Measurements from ENCODE around the gene TTC4.

The TTC4 gene, protein sequence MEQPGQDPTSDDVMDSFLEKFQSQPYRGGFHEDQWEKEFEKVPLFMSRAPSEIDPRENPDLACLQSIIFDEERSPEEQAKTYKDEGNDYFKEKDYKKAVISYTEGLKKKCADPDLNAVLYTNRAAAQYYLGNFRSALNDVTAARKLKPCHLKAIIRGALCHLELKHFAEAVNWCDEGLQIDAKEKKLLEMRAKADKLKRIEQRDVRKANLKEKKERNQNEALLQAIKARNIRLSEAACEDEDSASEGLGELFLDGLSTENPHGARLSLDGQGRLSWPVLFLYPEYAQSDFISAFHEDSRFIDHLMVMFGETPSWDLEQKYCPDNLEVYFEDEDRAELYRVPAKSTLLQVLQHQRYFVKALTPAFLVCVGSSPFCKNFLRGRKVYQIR

DNA sequence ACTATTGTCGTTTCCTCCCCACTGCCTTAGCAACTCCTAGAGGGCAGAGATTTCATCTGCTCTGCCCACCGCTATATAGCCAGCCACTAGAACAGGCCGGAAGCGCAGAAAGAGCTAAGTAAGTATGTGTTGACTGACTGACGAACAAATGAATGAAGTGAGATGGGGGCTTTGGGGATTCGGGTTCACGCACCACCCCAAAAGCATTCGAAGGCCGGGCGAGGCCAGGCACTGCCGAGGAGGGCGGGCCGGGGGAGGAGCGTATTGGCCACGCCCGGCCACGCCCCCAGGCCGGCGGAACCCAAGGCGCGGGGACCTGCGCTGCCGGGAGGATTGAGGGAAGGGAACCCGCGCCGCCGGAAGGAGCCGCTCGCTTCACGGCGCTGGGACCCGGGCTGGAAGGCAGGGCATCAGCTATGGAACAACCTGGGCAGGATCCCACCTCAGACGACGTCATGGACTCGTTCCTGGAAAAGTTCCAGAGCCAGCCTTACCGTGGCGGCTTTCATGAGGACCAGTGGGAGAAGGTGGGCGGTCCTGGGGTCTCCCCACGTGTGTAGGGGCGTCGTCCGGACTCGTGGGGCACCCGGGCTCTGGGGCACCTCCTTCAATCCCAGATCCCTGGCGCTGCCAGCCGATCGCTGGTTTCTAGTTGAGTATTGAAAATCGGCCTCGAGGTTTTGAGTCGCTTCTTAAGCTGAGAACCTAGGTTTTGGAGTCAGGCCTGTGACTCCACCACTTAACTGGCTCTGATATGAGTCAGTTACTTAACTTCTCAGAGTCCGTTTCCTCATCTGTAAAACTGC, at the start of gene TTC4:
Gene TTC4 (plus strand): TSS at position 369 of the 806 bp plus-strand sequence. CDS start 48 bp downstream, at position 417.
- peak; percentile 60 to 80 (median 75) for DNase-seq (ENCODE audit: low read depth in 3 of 3)

DNA sequence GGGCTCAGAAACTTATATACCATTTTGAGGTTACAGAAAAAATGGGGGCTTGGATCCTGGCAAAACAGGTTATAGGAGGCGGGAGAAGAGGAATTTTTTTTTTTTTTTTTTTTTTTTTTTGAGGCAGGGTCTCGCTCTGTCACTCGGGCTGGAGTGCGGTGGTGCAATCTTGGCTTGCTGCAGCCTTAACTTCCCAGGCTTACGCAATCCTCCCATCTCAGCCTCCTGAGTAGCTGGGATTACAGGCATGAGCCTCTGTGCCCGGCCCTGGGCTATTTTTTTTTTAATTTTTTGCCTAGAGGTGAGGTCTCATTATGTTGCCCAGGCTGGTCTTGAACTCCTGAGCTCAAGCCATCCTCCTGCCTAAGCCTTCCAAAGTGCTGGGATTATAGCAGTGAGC, 49.3 kb upstream of the TTC4 start:
- DNase-seq (ENCODE audit: low read depth in 3 of 3): no peak

DNA sequence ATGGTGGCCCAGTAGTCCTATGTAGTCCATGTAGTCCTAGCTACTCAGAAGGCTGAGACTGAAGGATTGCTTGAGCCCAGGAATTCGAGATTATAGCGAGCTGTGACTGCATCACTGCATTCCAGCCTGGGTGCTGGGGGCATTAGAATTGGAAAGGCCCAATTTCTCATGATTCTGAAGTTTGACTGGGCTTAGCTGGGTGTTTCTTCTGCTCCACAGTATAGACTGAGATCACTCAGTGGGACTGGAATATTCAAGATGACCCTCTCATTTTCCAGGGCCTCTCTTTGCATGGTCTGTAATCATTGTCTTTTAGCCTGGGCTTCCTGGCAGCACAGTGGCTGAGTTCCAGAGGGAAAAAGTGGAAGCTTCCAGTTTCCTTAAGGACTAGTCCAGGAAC, 47.9 kb upstream of the TTC4 start:
- DNase-seq (ENCODE audit: low read depth in 3 of 3): no peak

DNA sequence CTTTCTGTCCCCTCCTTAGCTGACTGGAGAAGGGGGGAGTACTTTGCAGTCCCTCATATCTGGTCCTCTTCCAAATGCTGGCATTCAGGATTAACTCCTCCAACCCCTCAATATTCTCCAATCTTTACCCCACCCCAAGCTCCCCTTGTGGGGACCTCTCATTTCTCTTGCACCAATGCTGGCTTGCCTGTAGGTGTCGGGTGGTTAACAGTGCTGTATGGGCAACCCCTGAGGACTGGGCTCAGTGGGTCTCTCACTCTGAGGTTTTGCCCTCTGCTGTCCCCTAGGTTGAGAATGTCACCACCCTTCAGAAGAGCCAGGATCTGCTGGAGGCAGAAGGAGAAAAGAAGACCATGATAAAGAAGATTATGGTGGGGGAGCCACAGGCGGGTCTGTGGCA, 47.1 kb upstream of the TTC4 start:
- DNase-seq (ENCODE audit: low read depth in 3 of 3): no peak

DNA sequence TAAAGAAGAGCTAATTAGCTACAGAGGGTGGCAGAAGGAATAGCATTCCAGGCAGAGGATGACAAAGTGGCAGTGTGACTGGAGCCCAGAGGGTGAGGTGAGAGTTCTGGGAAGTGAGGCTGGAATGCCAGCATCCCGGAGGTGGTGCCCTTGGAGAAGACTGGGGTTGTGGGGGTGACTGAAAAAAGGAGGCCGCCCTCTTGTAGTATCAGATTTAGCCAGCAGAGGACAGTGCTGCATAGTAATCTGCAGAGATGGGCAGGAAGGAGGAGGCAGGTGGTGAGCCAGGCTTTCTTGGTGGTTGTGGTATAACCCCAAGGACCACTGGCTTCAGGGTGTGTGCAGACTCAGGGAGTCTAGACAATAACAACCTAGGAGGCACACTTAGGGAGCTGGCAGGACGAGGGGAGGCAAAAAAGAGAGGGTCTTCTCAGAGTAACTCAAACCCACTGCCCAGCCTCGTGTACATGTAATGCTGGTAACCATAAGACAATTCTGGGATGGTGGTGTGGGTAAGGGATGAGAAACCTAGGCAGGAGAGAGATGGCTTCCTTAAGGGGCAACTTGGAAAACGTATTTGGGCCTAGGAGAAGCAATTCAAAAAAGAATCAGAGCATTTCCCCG, 43.6 kb upstream of the TTC4 start:
- DNase-seq (ENCODE audit: low read depth in 3 of 3): peak; percentile 31 to 64 (median 61)

DNA sequence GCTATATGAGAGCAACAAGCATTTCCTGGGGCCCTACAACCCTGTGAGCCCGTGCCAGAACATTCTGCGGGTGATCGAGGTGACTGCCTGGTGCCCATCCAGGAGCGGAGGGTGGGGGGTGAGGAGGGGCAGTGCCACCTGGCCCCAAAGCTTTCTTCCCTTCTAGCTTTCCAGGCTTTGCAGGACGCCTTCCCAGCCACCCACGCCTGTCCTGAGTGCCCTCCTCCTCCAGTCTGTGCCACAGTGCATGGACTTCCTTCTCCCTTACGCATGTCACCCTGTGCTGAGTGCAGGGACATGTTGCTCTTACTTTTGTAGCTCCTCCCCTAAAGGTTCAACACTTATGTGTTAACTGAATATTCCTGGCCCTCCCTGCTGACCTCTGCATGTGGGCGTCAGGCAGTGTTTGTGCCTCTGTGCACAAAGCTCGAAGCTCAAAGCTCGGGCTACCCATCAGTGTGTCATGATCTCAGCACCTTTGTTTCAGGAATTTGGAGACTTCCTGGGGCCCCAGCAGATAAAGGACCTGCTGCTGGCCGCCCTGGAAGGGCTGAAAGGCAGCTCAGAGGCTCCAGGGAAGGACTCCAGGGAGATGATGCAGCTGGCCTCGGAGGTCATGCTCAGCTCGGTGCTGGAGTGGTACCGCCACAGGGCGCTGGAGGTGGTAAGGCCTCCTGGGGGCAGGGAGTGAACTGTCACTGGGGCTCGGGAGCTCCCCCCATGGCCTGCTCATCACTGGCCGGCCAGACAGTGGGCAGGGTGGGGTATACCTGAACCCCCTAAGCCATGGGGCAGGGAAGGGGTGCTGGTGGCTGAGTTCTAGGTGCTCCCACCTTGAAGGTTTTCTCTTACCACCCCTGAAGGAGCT, 36.7 kb upstream of the TTC4 start:
- DNase-seq (ENCODE audit: low read depth in 3 of 3): no peak

DNA sequence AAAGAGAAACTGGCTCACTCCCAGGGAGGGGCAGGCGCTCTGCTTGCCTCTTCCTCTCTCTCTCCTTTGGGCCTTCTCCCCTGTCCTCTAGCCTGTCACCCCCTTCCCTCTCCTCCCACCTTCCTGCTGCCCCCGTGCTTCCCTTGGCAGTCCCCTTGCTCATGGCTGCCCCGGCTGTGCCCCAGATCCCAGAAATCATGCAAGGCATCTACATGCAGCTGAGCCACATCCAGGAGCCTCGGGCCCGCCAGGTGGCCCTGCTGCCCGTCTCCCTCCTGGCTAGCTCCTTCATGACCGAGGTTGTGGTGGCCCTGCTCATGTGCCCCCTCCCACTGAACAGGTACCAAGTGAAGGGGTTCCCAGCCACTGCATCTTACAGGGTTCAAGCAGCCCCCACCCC, 36.0 kb upstream of the TTC4 start:
- DNase-seq (ENCODE audit: low read depth in 3 of 3): no peak

DNA sequence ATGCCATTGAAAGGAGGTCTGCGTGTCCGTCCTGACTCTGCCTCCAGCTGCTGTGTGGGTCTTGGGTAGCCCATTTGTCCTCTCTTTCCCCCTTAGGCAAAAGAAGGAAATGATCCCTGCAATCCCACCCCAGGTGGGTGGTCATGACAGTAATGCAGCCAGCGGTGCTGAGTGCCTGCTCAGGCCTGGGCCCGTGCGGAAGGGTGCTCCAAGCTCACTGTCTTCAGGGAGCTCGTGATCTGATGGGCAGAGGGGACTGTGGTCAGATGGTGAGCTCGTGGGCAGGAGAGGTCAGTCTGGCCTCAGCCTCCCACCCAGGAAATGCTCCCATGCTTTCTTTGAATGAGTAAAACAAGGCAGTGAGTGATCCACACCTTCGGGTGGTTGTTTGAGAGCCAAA, 35.3 kb upstream of the TTC4 start:
- no peak for DNase-seq (ENCODE audit: low read depth in 3 of 3)

DNA sequence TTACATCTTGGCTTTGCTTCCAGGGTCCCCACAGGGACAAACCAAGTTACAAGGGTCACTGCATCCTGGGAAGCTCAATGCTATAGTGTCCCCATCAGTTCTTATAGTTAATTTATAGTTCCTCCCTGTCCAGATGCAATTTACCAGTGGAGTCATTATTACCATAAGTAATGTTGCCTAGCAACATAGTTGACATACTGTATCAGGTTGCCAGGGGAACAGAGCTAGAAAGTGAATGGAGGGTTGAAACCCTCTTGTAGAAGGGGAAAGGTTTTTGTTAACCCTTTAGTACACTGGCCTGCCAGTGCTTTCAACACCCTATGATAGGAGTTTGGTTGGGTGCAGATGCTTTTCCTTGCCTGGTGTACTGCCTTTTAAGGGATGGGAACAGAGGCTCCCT, 34.3 kb upstream of the TTC4 start:
- DNase-seq (ENCODE audit: low read depth in 3 of 3): no peak

DNA sequence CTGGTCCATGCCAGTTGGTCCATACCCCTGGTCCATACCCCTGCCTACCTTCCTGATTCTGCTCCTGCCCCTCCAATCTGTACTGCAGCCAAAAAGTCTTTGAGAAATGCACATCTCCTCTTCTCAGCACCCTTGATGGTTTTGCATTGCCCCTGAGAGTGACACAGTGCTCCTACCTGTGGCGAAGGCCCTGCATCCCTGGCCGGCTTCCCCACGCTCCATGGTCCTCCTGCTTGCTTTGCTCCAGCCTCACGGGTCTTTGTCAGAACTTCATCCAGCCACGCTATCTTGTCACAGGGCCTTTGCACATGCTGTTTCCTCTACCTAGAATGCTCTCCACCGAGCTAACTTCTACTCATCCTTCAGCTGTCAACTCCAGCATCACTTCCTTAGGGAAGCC, 32.2 kb upstream of the TTC4 start:
- no peak for DNase-seq (ENCODE audit: low read depth in 3 of 3)

DNA sequence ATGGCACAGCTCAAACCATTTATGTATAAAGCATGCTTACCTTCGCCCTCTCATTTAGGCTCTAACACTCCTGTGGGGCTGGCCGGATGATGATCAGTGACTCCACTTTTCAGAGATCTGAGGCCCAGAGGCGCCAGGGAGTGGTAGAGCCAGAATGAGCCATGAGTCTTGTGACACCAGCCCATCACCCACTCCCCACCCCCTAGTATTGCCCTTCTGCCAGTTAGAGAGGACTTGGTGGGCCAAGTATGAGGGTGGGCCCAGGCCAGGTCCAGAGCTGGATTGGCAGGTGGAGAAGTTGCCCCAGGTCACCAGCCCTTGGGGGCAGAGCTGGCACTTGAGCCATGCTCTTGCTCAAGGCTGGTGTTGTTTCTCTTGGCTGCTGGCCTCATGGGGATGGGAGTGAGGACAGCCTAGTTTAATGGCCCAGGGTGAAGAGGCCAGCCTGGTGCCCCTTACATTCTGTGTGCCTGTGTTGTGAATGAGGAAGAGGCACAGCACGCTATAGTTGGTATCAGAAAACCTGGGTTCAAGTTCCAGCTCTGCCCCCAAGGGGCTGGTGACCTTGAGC, 30.2 kb upstream of the TTC4 start:
- DNase-seq (ENCODE audit: low read depth in 3 of 3): no peak

DNA sequence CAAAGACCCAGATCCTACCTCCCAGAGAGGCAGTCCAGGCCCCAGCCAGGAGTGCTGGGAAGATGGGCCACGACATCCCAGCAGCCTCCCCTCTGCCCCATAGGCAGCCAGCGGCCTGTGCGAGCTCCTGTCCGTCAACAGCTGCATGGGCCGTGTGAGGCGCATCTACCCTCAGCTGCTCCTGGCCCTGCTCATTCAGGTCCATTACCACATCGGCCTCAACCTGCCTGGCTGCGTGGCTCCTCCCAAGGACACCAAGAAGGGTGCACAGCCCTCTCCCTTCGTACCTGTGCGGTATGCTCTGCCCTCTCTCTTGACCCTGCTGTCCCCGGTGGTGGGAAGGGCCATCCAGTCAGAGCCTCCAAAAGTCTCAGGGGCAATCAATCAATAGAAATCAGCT, 29.5 kb upstream of the TTC4 start:
- DNase-seq (ENCODE audit: low read depth in 3 of 3): no peak

DNA sequence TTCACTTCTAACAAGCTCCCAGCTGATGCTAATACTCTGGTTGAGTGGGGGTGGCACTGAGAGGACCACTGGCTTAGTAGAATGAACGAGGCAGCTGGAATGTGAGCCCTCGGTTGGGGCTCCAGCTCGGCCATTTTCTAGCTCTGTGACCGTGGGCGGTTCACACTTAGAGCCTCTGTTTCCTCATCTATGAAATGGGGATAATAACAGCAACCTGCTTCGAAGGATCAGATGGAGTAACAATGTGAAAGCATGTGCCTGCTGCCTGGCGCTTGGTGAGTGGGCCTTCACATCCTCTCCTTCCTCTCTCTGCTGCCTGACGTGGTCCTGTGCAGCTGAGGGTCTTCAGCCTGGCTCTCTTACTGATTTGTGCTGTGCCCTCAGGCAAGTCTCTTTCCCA, 20.9 kb upstream of the TTC4 start:
- DNase-seq (ENCODE audit: low read depth in 3 of 3): no peak

DNA sequence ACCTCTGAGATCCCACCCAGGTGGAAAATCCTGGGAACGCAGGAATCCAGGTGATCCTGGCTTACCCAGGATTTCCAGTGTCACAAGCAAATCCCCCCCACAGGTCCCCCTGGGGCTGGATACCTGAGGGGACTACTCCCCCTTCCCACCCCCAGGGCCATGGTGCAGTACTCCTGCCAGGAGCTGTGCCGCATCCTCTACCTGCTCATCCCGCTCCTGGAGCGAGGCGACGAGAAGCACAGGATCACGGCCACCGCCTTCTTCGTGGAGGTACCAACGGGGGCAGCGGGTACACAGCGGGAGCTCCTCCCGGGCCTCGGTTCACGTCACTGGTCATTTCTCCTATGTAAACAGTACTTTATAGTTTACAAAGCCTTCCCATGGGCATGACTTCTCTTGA, 20.4 kb upstream of the TTC4 start:
- no peak for DNase-seq (ENCODE audit: low read depth in 3 of 3)

DNA sequence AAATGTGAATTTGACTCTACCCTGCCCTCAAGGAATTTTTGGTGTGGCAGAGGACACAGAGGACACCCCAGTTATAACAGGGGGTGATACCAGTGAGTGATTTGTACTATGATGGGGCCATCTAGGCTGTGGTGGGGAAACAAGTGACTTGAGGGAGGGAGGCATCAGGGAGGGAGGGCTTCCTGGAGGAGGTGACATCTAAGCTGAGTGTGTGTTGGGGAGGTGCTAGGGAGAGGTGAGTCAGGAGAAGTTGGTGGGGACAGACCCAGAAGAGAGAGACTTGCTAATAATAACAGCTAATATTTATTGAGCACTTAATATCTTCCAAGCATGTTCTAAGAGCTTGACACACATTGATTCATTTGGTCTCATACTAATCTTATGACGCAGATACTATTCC, 19.9 kb upstream of the TTC4 start:
- DNase-seq (ENCODE audit: low read depth in 3 of 3): no peak

DNA sequence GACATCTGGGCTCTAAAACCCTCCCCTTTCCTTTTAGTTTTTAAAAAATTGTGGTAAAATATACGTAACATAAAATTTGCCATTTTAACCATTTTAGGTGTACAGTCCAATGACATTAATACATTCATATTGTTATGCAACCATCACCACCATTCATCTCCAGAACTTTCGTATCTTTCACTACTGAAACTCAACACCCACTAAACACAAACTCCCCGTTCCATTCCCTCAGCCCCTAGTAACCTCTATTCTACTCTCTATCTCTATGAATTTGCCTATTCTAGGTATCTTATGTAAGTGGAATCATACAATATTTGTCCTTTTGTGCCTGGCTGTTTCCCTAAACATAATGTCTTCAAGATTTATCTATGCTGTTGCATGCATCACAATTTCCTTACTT, 19.4 kb upstream of the TTC4 start:
- DNase-seq (ENCODE audit: low read depth in 3 of 3): no peak

DNA sequence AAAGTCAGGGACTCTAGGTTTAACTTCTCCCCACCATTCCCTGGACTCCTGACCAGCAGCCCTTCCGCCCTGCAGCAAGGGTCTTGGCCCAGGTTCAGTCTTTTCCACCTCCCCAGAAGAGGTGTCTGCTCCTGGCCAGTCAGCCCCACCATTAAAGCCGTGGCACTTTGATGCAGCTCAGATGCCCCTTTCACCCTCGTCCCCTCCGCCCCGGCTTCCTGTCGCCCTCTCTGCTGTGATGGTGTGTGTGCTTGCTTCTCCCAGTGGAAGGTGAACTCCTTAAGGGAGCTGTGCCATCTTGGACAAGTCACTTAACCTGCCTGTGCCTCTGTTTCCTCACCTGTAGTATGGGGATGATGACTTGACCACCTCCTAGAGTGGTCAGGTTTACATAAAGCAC, 17.8 kb upstream of the TTC4 start:
- DNase-seq (ENCODE audit: low read depth in 3 of 3): no peak

DNA sequence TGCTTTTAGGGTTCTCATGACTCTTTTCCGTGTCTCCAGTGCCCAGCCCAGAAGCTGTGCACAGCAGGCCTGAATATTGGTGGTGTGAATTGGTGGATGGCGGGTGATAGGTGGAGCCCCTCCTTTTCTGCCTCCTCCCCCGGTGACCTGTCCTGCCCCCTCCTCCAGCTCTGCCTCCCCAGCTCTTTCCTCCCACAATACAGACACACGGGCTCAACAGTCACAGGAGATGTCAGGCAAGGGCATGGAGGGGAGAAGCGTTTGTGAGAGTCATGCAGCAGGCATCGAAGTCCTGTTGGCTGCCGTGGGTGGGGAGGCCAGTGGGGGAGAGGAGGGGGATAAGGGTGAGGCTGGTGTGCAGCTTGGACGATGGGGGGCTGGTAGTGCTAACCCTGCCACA, 17.3 kb upstream of the TTC4 start:
- no peak for DNase-seq (ENCODE audit: low read depth in 3 of 3)

DNA sequence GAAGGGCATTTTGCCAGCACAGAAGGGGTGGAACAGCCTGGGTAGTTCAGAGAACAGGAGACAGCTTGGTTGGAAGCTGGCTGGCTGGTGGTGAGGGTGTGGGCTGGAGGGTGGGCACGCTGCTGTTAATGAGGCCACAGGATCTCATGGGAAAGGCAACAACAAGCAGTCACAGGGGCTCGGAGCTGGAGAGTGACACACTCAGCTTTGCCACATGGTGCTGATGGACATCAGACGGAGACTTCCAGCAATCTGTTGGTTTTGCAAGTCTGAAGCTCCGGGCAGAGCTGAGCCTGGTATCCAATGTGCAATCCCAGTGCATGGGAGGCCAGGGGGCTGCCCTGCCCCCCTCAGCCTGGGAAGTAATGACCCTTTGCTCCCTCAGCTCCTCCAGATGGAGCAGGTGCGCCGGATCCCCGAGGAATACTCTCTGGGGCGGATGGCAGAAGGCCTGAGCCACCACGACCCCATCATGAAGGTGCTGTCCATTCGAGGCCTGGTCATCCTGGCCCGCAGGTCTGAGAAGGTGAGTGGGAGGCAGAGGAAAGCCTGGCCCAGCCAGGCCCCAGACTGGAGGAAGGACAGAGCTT, 15.6 kb upstream of the TTC4 start:
- DNase-seq (ENCODE audit: low read depth in 3 of 3): no peak

DNA sequence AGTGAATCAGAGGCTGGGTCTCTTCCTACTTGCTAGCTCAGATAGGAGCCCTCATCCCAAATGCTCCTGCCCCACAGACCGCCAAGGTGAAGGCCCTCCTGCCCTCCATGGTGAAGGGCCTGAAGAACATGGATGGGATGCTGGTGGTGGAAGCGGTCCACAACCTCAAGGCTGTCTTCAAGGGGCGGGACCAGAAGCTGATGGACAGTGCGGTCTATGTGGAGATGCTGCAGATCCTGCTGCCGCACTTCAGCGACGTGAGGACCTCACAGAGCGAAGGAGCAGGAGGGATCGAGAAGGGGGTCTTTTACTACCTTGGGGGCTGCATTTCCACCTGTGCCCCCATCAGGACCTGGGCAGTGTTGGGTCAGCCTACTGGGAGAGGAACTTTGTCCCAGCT, 14.6 kb upstream of the TTC4 start:
- no peak for DNase-seq (ENCODE audit: low read depth in 3 of 3)

DNA sequence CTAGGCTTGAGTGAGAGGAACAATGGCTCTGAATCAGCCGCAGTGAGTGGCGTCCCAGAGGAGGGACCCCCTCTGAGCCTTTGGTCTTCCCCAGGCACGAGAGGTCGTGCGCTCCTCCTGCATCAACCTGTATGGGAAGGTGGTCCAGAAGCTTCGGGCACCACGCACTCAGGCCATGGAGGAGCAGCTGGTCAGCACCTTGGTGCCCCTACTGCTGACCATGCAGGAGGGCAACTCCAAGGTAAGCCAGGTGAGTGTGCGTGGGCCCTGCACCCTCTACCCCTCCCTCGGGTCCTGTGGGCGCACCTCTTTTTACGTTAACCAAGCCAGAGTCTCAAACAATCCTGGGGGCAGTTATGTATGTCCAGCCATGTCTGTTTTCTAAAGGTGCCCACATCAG, 13.7 kb upstream of the TTC4 start:
- no peak for DNase-seq (ENCODE audit: low read depth in 3 of 3)

Data from stimulated activated CD4-positive, alpha-beta T cell treated with anti-CD3 and anti-CD28 coated beads, TNF-alpha, amount 100 ng/mL, for 24 hours (primary cell).